ENCODE results near the gene RYK.

The RYK gene

GRCh38 chr3:134111616-134112015 lies 139.0 kb downstream of the RYK start:
- no peaks in the 10 kb centered on the region for H3F3A ChIP-seq (ENCODE audit: low read depth)
- H3K36me3 ChIP-seq (ENCODE audit: insufficient read depth, low read length), result no peaks in the 10 kb centered on the region
- no peaks in the 10 kb centered on the region for H3K9me3 ChIP-seq (ENCODE audit: insufficient read depth, low read depth, low read length)
- TF ChIP-seq CTCF (conservative IDR thresholded peaks at IDR 0.05; ENCODE audit: low read length) (no peak), EZH2phosphoT487 (IDR thresholded peaks at IDR 0.05; ENCODE audit: borderline replicate concordance) (no peak)
- H2AFZ ChIP-seq (ENCODE audit: low read length), result no peak overlapping the region
- peaks cover 9% of the 10 kb centered on the region for H3K4me1 ChIP-seq (ENCODE audit: insufficient read depth, low read length, poor library complexity, severe bottlenecking)
- H3K9ac ChIP-seq (ENCODE audit: low read depth, low read length, poor library complexity, severe bottlenecking), result no peak overlapping the region
- no peaks in the 10 kb centered on the region for H4K20me1 ChIP-seq (ENCODE audit: insufficient read depth, low read length, poor library complexity, severe bottlenecking)
- H3K79me2 ChIP-seq (ENCODE audit: insufficient read depth, low read length), result no peaks in the 10 kb centered on the region
- H3K27me3 ChIP-seq (ENCODE audit: insufficient read depth, low read length, poor library complexity, severe bottlenecking), result no peaks in the 10 kb centered on the region
- no peak overlapping the region for H3K4me3 ChIP-seq (ENCODE audit: low read length, poor library complexity, severe bottlenecking)
- no peaks in the 10 kb centered on the region for H3K9me2 ChIP-seq (replicated peaks; ENCODE audit: low read depth, low read length)
- H3K4me2 ChIP-seq (ENCODE audit: low read depth, low read length, poor library complexity, severe bottlenecking), result no peak overlapping the region

DNA sequence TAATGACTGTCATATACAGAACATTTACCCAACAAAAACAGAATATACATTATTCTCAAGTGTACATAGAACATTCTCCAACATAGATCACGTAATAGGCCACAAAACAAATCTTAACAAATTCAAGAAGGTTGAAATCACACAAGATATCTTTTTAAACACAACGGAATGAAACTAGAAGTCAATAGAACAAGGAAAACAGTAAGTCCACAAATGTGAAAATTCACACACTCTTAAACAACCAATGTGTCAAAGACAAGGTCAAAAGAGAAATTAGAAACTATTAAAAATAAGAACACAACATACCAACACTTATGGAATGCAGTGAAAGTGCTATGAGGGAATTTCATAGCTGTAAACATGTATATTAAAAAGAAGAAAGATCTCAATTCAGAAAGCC lies 139.7 kb downstream of the RYK start:
- Histone ChIP-seq H3K9ac (ENCODE audit: low read depth, low read length, poor library complexity, severe bottlenecking) (no peak overlapping the region), H3K36me3 (ENCODE audit: insufficient read depth, low read length) (no peaks in the 10 kb centered on the region), H3K79me2 (ENCODE audit: insufficient read depth, low read length) (no peaks in the 10 kb centered on the region), H3K4me3 (ENCODE audit: low read length, poor library complexity, severe bottlenecking) (no peak overlapping the region), H4K20me1 (ENCODE audit: insufficient read depth, low read length, poor library complexity, severe bottlenecking) (no peaks in the 10 kb centered on the region), H3K9me2 (replicated peaks; ENCODE audit: low read depth, low read length) (no peaks in the 10 kb centered on the region), H3K9me3 (ENCODE audit: insufficient read depth, low read depth, low read length) (no peaks in the 10 kb centered on the region), H3K27me3 (ENCODE audit: insufficient read depth, low read length, poor library complexity, severe bottlenecking) (no peaks in the 10 kb centered on the region), H2AFZ (ENCODE audit: low read length) (no peak overlapping the region), H3K4me2 (ENCODE audit: low read depth, low read length, poor library complexity, severe bottlenecking) (no peak overlapping the region), H3F3A (ENCODE audit: low read depth) (no peaks in the 10 kb centered on the region), H3K4me1 (ENCODE audit: insufficient read depth, low read length, poor library complexity, severe bottlenecking) (peaks cover 9% of the 10 kb centered on the region)
- TF ChIP-seq EZH2phosphoT487 (IDR thresholded peaks at IDR 0.05; ENCODE audit: borderline replicate concordance), result no peak
- TF ChIP-seq CTCF (conservative IDR thresholded peaks at IDR 0.05; ENCODE audit: low read length), result no peak

Measured in Loucy (cell line).